H9 (cell line): ENCODE results near the gene PIAS4. TPM values are rescaled to one million over a fixed set of nuclear protein-coding genes. Genes with fewer than 3 reads are reported as not detected.

Experiments used
- DNase-seq: peaks from one replicate; pipeline ENCODE4 v3.0.0-alpha.2; 2017
- H2AFZ ChIP-seq: one replicate; pipeline ENCODE4 v1.6.1; 2013; ENCODE audit warnings: mild to moderate bottlenecking, low read length, control low read depth, moderate library complexity
- H2AK5ac ChIP-seq: 2 replicates; pipeline ENCODE4 v1.6.1; 2013; ENCODE audit warnings: low read length, control low read depth, mixed read lengths; ENCODE audit not compliant: insufficient read length
- H2BK120ac ChIP-seq: one replicate; pipeline ENCODE4 v1.6.1; 2013; ENCODE audit warnings: low read depth, mild to moderate bottlenecking, low read length, control low read depth, inconsistent platforms; ENCODE audit not compliant: poor library complexity, severe bottlenecking
- H2BK12ac ChIP-seq: 2 replicates; pipeline ENCODE4 v1.6.1; 2013; ENCODE audit warnings: low read length, control low read depth, mixed read lengths, low read depth; ENCODE audit not compliant: insufficient read length
- H2BK15ac ChIP-seq: 2 replicates; pipeline ENCODE4 v1.6.1; 2013; ENCODE audit warnings: low read depth, low read length, control low read depth
- H2BK20ac ChIP-seq: one replicate; pipeline ENCODE4 v1.6.1; 2013; ENCODE audit warnings: low read depth, mild to moderate bottlenecking, low read length, control low read depth, inconsistent platforms; ENCODE audit not compliant: poor library complexity, severe bottlenecking
- H2BK5ac ChIP-seq: 2 replicates; pipeline ENCODE4 v1.6.1; 2013; ENCODE audit warnings: low read length, control low read depth, mixed read lengths; ENCODE audit not compliant: insufficient read length
- H3K14ac ChIP-seq: 2 replicates; pipeline ENCODE4 v1.6.1; 2013; ENCODE audit warnings: low read length, control low read depth; ENCODE audit not compliant: insufficient read depth
- H3K18ac ChIP-seq: 2 replicates; pipeline ENCODE4 v1.6.1; 2013; ENCODE audit warnings: low read depth, mild to moderate bottlenecking, mixed read lengths, low read length, control low read depth; ENCODE audit not compliant: insufficient read length
- H3K23ac ChIP-seq: 2 replicates; pipeline ENCODE4 v1.6.1; 2013; ENCODE audit warnings: low read length, control low read depth, mixed read lengths, low read depth; ENCODE audit not compliant: insufficient read length
- H3K23me2 ChIP-seq: 2 replicates; pipeline ENCODE4 v1.6.1; 2013; ENCODE audit warnings: low read depth, mild to moderate bottlenecking, mixed read lengths, low read length, control low read depth; ENCODE audit not compliant: insufficient read length, poor library complexity, severe bottlenecking
- H3K27ac ChIP-seq: 2 replicates; pipeline ENCODE4 v1.5.1; 2013; ENCODE audit warnings: low read length, control low read depth, mixed read lengths, low read depth; ENCODE audit not compliant: insufficient read length
- H3K27me3 ChIP-seq: 2 replicates; pipeline ENCODE4 v1.6.1; 2013; ENCODE audit warnings: low read length, control low read depth, inconsistent platforms; ENCODE audit not compliant: insufficient read depth
- H3K4ac ChIP-seq: 2 replicates; pipeline ENCODE4 v1.6.1; 2013; ENCODE audit warnings: low read depth, mild to moderate bottlenecking, control low read depth, inconsistent platforms, low read length, moderate library complexity
- H3K4me1 ChIP-seq: 2 replicates; pipeline ENCODE4 v1.6.1; 2013; ENCODE audit warnings: low read length, control low read depth, inconsistent platforms; ENCODE audit not compliant: insufficient read depth
- H3K4me2 ChIP-seq: 2 replicates; pipeline ENCODE4 v1.6.1; 2013; ENCODE audit warnings: low read length, control low read depth, mixed read lengths; ENCODE audit not compliant: insufficient read length, insufficient read depth
- H3K56ac ChIP-seq: 2 replicates; pipeline ENCODE4 v1.6.1; 2013; ENCODE audit warnings: low read depth, mild to moderate bottlenecking, mixed read lengths, low read length, control low read depth; ENCODE audit not compliant: insufficient read length
- H3K79me1 ChIP-seq: 2 replicates; pipeline ENCODE4 v1.6.1; 2013; ENCODE audit warnings: low read depth, mild to moderate bottlenecking, moderate library complexity, low read length, control low read depth, inconsistent platforms; ENCODE audit not compliant: insufficient read depth, poor library complexity, severe bottlenecking
- H3K79me2 ChIP-seq: 2 replicates; pipeline ENCODE4 v1.6.1; 2013; ENCODE audit warnings: low read length, control low read depth, inconsistent platforms; ENCODE audit not compliant: insufficient read depth
- H3K9ac ChIP-seq: 2 replicates; pipeline ENCODE4 v1.6.1; 2013; ENCODE audit warnings: low read length, control low read depth, mixed read lengths; ENCODE audit not compliant: insufficient read length; ENCODE audit errors: extremely low read depth
- H3K9me3 ChIP-seq: one replicate; pipeline ENCODE4 v1.6.1; 2013; ENCODE audit warnings: low read depth, low read length, inconsistent platforms; ENCODE audit not compliant: control insufficient read depth
- H3T11ph ChIP-seq: one replicate; pipeline ENCODE4 v1.6.1; 2013; ENCODE audit warnings: mild to moderate bottlenecking, low read length, control low read depth, inconsistent platforms
- H4K20me1 ChIP-seq: one replicate; pipeline ENCODE4 v1.6.1; 2013; ENCODE audit not compliant: control insufficient read depth, insufficient read length, insufficient read depth
- H4K5ac ChIP-seq: 2 replicates; pipeline ENCODE4 v1.6.1; 2013; ENCODE audit warnings: low read depth, mild to moderate bottlenecking, mixed read lengths, low read length, control low read depth; ENCODE audit not compliant: insufficient read length
- H4K8ac ChIP-seq: replicated peaks from 2 replicates; pipeline ENCODE4 v1.6.1; 2013; ENCODE audit warnings: low read length, control low read depth, mixed read lengths, low read depth; ENCODE audit not compliant: insufficient read length
- H4K91ac ChIP-seq: 2 replicates; pipeline ENCODE4 v1.6.1; 2013; ENCODE audit warnings: low read depth, mild to moderate bottlenecking, moderate library complexity, mixed read lengths, low read length, control low read depth; ENCODE audit not compliant: insufficient read length
- H3K27ac Mint-ChIP-seq, 3 experiments: 2 replicates in 2 of 3; 3 replicates in 1 of 3; pipeline ENCODE4 v1.8.0; 2020 to 2021; ENCODE audit warnings: mixed read lengths in 3 of 3, mild to moderate bottlenecking in 1 of 3, moderate library complexity in 1 of 3
- H3K27me3 Mint-ChIP-seq: 2 replicates; pipeline ENCODE4 v1.8.0; 2021; ENCODE audit warnings: low read depth, mild to moderate bottlenecking, moderate library complexity, mixed read lengths
- H3K36me3 Mint-ChIP-seq, 3 experiments: 2 replicates in 2 of 3; 3 replicates in 1 of 3; pipeline ENCODE4 v1.8.0; 2020 to 2021; ENCODE audit warnings: low read depth in 3 of 3, mixed read lengths in 3 of 3; ENCODE audit not compliant: insufficient read depth in 1 of 3
- H3K4me1 Mint-ChIP-seq, 2 experiments: 2 replicates each; pipeline ENCODE4 v1.8.0; 2020; ENCODE audit warnings: mixed read lengths in 2 of 2
- H3K4me3 Mint-ChIP-seq, 2 experiments: 2 replicates in 1 of 2; 3 replicates in 1 of 2; pipeline ENCODE4 v1.8.0; 2020 to 2021; ENCODE audit warnings: mild to moderate bottlenecking in 2 of 2, mixed read lengths in 2 of 2, moderate library complexity in 1 of 2
- H3K9me3 Mint-ChIP-seq, 2 experiments: 2 replicates in 1 of 2; 3 replicates in 1 of 2; pipeline ENCODE4 v1.8.0; 2020; ENCODE audit warnings: mild to moderate bottlenecking in 2 of 2, mixed read lengths in 2 of 2, moderate library complexity in 1 of 2
- WGBS: extraction: QIAGEN DNeasy Blood & Tissue Kit; methylation state at CpG from one replicate; pipeline ENCODE4 v1.1.7; 2013; ENCODE audit warnings: missing lambda C conversion rate, low lambda C conversion rate, mixed read lengths; ENCODE audit not compliant: insufficient read length; ENCODE audit errors: extremely low coverage; 5-methylcytosine and 5-hydroxymethylcytosine counted together
- total RNA-seq: library from RNA; stranded (reverse); gene quantifications from 2 replicates; pipeline ENCODE4 v1.2.1, GENCODE V29; 2021
- TF ChIP-seq, protein P1 (sequence below): fragments of 200-600 bp; sonication (generic); conservative IDR thresholded peaks from 3 replicates; pipeline ENCODE4 v1.8.0; 2021; ENCODE audit warnings: antibody characterized with exemption, mild to moderate bottlenecking

Gene PIAS4
- total RNA-seq, 1 experiment from 2014 or later: 52.0 TPM

DNA sequence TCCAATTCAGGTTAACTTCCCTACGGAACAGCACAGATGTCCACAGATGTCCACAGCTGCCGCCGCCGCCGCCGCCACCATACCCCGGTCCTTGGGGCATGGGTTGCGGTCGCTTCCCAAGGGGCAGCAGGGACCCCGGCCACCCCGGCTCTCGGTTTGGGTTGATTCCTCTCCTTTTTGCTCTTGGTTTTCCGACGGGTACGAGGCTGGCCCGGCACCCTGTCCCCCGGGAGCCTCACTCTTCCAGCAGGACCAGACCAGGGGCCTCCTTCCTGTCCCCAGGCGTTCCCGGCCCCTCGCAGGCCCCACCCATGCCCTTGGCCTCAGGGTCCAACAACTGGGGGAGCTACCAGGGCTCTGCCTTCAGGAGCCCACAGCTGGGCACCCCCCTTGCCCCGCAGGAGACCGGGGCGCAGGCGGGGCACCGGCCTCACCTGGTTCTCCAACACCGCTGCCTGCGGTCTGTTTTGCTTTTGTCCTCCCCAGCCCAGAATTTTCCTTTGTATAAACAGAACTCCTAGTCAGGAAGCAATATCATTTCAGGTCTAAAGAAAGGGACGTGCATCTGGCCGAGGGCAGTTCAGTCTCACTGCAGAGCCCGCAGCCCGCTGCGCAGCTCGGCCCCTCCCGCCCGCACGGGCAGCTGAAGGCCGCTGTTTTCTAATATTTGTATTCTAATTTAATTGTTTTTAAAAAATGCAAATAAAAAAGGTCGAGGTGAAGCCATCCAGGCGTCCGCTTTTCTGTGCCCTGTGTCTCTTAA, 31.3 kb downstream of the PIAS4 start:
- H3K79me2 ChIP-seq: no peaks in the 10 kb centered on the region
- no peaks in the 10 kb centered on the region for H3K27me3 ChIP-seq
- no peak overlapping the region for H3K4ac ChIP-seq
- H4K20me1 ChIP-seq: no peaks in the 10 kb centered on the region
- H2AK5ac ChIP-seq: no peak overlapping the region
- H2BK12ac ChIP-seq: no peak overlapping the region
- no peak overlapping the region for H3K56ac ChIP-seq
- TF ChIP-seq, protein P1, sequence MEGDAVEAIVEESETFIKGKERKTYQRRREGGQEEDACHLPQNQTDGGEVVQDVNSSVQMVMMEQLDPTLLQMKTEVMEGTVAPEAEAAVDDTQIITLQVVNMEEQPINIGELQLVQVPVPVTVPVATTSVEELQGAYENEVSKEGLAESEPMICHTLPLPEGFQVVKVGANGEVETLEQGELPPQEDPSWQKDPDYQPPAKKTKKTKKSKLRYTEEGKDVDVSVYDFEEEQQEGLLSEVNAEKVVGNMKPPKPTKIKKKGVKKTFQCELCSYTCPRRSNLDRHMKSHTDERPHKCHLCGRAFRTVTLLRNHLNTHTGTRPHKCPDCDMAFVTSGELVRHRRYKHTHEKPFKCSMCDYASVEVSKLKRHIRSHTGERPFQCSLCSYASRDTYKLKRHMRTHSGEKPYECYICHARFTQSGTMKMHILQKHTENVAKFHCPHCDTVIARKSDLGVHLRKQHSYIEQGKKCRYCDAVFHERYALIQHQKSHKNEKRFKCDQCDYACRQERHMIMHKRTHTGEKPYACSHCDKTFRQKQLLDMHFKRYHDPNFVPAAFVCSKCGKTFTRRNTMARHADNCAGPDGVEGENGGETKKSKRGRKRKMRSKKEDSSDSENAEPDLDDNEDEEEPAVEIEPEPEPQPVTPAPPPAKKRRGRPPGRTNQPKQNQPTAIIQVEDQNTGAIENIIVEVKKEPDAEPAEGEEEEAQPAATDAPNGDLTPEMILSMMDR: no peak
- H4K91ac ChIP-seq: no peak overlapping the region
- peaks cover 6 to 15% (median 12%) of the 10 kb centered on the region in 3 experiments; a peak in 6 of 7 replicates for H3K36me3 Mint-ChIP-seq
- no peak overlapping the region for H3K4me3 Mint-ChIP-seq
- H3K9me3 Mint-ChIP-seq: no peaks in the 10 kb centered on the region
- no peak overlapping the region for H4K5ac ChIP-seq
- no peaks in the 10 kb centered on the region for H3K23me2 ChIP-seq
- no peak for DNase-seq
- no peak overlapping the region for H3K18ac ChIP-seq
- H2BK20ac ChIP-seq: no peak overlapping the region
- H3K27ac Mint-ChIP-seq: no peak overlapping the region
- H3K23ac ChIP-seq: no peak overlapping the region
- no CpG with 5 or more reads among the region's 40 CpGs for WGBS
- H3T11ph ChIP-seq: no peak overlapping the region
- H3K4me1 Mint-ChIP-seq: peaks cover 0 to 3% of the 10 kb centered on the region in 2 experiments; a peak in 2 of 4 replicates
- H3K4me1 ChIP-seq: no peaks in the 10 kb centered on the region
- no peak overlapping the region for H3K4me2 ChIP-seq
- H2BK120ac ChIP-seq: no peak overlapping the region
- peaks cover 8% of the 10 kb centered on the region for H3K9me3 ChIP-seq
- no peak overlapping the region for H4K8ac ChIP-seq
- H3K9ac ChIP-seq: no peak overlapping the region
- peaks cover 3% of the 10 kb centered on the region; the same call in 1 of the 2 replicates for H3K27me3 Mint-ChIP-seq
- no peak overlapping the region for H2BK5ac ChIP-seq
- H3K27ac ChIP-seq: no peak overlapping the region
- no peak overlapping the region for H2BK15ac ChIP-seq
- no peak overlapping the region for H2AFZ ChIP-seq
- no peaks in the 10 kb centered on the region for H3K79me1 ChIP-seq
- no peak overlapping the region for H3K14ac ChIP-seq
